H1 (cell line): Measurements from ENCODE around the gene GAMT. TPM values are rescaled to one million over a fixed set of nuclear protein-coding genes. Genes with fewer than 3 reads are reported as not detected.

ENCODE experiments used
- CEBPB ChIP-seq: IDR thresholded peaks from 2 replicates; pipeline ENCODE4 v1.6.1; 2012; ENCODE audit warnings: low read depth, low read length
- POLR2AphosphoS5 ChIP-seq: IDR thresholded peaks from 2 replicates; pipeline ENCODE4 v1.6.1; 2011; ENCODE audit warnings: low read depth, low read length
- SIN3A ChIP-seq, 2 experiments: IDR thresholded peaks in 1 of 2; conservative IDR thresholded peaks in 1 of 2; 2 replicates each; pipeline ENCODE4 v1.6.1; 2011 to 2012; ENCODE audit warnings: low read length in 2 of 2, improper control_type of control experiment in 1 of 2, low read depth in 1 of 2, mild to moderate bottlenecking in 1 of 2
- polyA plus RNA-seq, 7 experiments: library from polyadenylated mRNA; depleted of rRNA in 3 of 7; stranded (reverse) in 5 of 7; unstranded in 2 of 7; fragments of >200 nt in 5 of 7; fragments of 200-250 nt in 2 of 7; gene quantifications; 1 replicate in 5 of 7; 2 replicates in 1 of 7; 4 replicates in 1 of 7; pipeline versions ENCODE4 v1.2.1 to v1.2.3, GENCODE V29; 2011 to 2013; ENCODE audit warnings: missing spikeins in 2 of 7, mixed read lengths in 2 of 7
- total RNA-seq: library from RNA; stranded (reverse); fragmentation: NEBNext Ultra II Directional; extraction: Animal tissue kit (Norgen Biotek cat#: 25700); gene quantifications from 2 replicates; pipeline ENCODE4 v1.2.1, GENCODE V29; 2021

The GAMT gene
- total and polyA plus RNA-seq, 2 of the 8 experiments (the other 6 are each of a cell fraction or from before 2014, with no cell fraction given) = 17.2 to 35.6 TPM

- TF ChIP-seq POLR2AphosphoS5 (no peak), CEBPB (no peak), SIN3A (conservative IDR thresholded peaks at IDR 0.05 in 1 of 2, IDR thresholded peaks at IDR 0.05 in 1 of 2; ENCODE audit: low read depth in 1 of 2, low read length in 2 of 2) (no peak)
Observed at GRCh38 chr19:1390890-1391423, 10.4 kb downstream of the GAMT start (continued).
